GM19455 (cell line): ENCODE data around the gene BROX.
A peak's percentile ranks its signal among the peaks of the same experiment; 100 is the strongest.
"Not testable (repeated sequence)": the region's sequence is repeated elsewhere in the genome, so short reads cannot be mapped to it uniquely, and the experiment has no call there.

Source experiments
- ATAC-seq: cut with Tn5 transposase; IDR thresholded peaks from one replicate; pipeline ENCODE4 v1.9.1; 2021; ENCODE audit not compliant: unreplicated experiment

The BROX gene

GRCh38 chr1:222712253-222713090, at the start of gene BROX, which contains the start of gene AIDA:
Gene BROX, plus strand, starts transcription at chr1:222712564. Its CDS starts 3,136 bp downstream, at chr1:222715700.
Gene AIDA, minus strand, starts transcription at chr1:222712491. Its CDS starts 174 bp downstream, at chr1:222712317.
- ATAC-seq: peak; percentile 82

- no peak for ATAC-seq
Measured at GRCh38 chr1:222663431-222663934, 48.9 kb upstream of the BROX start.

DNA sequence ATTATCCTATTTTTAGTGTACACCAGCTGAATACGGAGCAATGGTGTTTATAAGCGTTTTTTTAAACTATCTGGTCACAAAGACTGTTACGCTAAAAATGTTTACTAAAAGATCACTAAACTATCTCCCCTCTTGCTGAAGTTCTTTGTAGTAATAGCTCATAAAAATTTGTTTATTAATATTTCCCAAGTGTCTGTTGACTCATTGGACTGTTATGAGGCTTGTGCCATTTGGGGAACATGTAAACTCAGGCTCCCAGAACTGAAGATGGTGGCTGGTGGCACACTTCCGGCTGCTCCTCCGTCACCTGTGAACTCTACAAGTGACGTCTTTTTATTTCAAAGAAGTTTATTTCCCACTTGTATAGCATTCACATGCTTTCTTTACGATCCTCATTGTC, 46.4 kb upstream of the BROX start:
- no peak for ATAC-seq

- not testable (repeated sequence) for ATAC-seq
Measured at GRCh38 chr1:222668184-222668583, 44.2 kb upstream of the BROX start.

DNA sequence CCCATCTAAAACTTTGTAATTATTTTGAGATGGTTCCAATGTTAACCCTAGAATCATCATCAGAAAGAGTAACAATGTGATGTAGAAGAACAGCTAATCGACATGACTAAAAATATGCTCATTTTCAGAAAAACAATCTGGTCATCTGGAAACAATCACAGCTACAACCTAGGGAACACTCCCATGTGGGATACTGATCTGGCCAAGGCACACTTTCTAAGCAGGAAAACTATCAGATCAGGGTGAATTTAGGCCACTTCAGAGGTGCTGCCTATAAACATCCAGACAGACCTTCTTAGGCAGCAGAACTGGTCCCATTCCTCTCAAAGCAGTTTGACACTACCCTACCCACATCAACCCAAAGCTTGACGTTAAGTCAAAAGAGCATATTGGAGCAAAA, 43.3 kb upstream of the BROX start:
- ATAC-seq: not testable (repeated sequence)

DNA sequence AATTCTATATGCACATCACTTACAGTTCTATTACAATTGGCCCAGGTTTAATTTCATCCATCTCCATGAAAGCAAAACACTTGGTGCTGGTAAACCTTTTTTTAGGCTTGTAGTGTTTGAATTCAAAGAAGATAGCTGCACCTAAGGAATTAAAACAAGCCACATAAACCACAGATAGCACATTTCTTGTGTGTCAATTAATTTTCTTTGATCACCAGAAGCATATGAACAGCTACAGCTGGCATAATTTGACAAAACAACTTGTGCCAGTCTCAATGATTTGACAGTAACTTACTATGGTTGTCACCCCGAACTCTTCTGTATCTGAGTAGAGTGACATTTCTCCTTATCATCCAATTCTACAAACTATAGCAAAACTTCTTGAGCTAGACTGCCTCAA, 42.3 kb upstream of the BROX start:
- no peak for ATAC-seq

- no peak for ATAC-seq
Measured at GRCh38 chr1:222680080-222680479, 32.3 kb upstream of the BROX start.

DNA sequence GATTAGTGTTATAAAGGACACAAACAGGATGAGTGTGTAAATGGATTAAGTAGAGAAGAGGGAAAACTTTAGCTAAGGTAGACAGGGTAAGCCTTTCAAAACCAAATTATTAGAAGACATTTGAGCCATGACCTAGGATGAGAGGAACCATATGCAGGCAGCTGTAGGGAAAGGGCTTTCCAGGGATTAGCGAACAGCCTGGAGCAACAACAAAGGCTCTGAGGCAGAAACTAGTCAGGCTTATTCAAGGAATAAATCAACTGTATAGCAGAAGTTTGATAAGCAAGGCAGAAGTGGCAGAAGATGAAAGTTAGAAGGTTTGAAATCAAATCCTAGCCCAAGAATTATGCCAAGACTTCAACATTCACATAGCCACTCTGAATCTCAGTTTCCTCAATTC, 21.3 kb upstream of the BROX start:
- ATAC-seq: no peak

- no peak for ATAC-seq
Measured at GRCh38 chr1:222694927-222695326, 17.4 kb upstream of the BROX start.

- no peak for ATAC-seq
Measured at GRCh38 chr1:222696741-222697140, 15.6 kb upstream of the BROX start.

- no peak for ATAC-seq
Measured at GRCh38 chr1:222697203-222697602, 15.2 kb upstream of the BROX start.

DNA sequence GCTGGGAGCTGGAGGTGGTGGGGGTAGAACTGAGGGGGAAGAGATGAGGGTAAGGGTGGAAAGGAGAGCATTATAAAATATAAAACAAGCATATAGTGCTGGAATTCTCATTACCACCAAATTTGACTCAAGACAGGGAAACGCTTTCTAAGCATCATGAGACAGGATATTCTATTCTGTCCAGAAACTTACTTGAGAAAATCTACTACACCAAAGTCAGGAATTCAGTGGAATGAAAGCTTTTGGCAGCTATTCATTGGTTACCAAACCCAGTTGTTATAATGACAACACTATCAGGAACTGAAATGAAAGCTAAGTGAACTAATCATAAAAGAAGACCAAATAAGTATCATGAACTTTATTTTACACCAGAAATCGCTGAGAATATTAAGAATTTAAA, 14.5 kb upstream of the BROX start:
- no peak for ATAC-seq

DNA sequence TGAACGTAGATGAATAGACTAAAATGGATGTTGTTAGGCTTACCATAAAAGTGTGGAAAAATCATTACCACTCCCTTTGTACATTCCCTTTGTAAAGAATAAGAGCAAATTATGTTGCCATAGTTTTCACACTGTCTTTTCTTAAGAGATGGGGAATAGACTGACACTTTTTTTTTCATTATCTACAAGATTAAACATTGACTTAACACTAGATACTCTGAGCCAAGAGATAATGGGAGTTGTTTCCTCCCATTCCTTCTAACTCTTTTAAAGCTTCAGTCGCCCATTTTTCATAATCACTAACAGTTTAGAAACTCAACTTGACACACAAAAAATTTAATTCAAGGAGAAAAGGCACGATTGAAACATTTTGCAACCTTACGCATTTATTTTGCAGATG, 10.2 kb upstream of the BROX start:
- ATAC-seq: no peak

- no peak for ATAC-seq
Measured at GRCh38 chr1:222704260-222704659, 8.1 kb upstream of the BROX start.

DNA sequence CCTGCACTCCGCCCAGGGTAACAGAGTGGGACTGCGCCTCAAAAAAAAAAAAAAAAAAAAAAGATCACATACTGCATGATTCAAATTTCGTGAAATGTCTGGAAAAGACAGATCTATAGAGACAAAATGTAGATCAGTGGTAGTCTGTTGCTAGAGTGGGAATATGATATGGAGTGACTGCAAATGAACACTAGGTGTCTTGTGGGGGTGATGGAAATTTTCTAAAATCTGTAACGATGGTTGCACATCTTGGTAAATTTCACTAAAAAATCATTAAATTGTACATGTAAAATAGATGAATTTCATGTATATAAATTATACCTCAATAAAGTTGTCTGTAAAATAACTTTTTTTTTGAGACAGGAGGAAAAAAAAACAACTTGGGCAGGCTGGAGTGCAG, 5.5 kb upstream of the BROX start:
- ATAC-seq: no peak

DNA sequence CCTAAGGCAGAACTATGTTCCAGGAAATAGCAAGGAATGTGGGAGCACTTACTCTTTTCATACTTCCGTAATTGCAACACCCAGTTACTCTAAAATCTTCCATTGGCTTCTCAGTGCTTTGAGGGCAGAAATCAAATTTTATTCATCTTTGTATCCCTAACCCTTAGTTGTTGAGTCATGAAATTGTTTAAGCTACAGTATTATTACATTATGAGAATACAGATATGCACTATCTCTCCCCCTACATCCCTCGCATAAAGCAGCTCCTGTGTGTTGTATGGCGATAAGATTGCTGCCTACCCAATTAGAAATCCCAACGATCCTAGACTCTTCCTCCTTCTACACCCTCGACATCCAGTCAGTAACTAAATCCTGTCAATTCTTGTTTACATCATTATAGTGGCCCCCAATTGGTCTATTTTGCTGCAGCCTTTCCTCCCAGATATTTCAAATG, 2.6 kb upstream of the BROX start:
- ATAC-seq: no peak

GRCh38 chr1:222711319-222712252, 778 bp upstream of the BROX start:
- peak; percentile 47 for ATAC-seq

- peak; percentile 63 for ATAC-seq
Measured at GRCh38 chr1:222713091-222713961, 962 bp downstream of the BROX start.

GRCh38 chr1:222716393-222716792, 4.0 kb downstream of the BROX start:
- ATAC-seq: no peak

DNA sequence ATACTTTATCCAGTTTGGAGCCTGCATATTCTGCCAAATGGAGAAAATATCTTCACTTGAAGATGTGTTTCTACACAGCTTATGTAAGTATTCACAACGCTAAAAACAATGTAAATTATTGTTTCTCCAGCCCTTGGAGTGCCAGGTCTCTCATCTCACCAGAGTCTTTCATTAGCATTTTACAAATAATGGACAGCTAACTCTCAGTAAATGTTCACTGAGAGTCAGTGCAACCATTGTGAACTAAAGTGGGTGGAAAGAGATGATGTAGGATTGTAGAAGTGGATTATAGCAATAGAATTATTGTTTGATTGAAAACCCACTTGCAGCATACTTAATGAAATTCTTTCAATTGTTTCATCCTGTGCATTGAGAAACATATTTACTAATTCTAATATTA, 16.4 kb downstream of the BROX start:
- ATAC-seq: no peak

GRCh38 chr1:222730866-222731265, 18.5 kb downstream of the BROX start:
- ATAC-seq: no peak
